LNCAP (cell line): Measurements from ENCODE around the gene COA5.

Experiments used
- CTCF ChIP-seq: fragments of 450-650 bp; IDR thresholded peaks from 2 replicates; pipeline ENCODE4 v1.5.1; 2017; ENCODE audit warnings: mild to moderate bottlenecking

Gene COA5

GRCh38 chr2:98552499-98553179 lies 55.7 kb downstream of the COA5 start:
- TF ChIP-seq CTCF = no peak

DNA sequence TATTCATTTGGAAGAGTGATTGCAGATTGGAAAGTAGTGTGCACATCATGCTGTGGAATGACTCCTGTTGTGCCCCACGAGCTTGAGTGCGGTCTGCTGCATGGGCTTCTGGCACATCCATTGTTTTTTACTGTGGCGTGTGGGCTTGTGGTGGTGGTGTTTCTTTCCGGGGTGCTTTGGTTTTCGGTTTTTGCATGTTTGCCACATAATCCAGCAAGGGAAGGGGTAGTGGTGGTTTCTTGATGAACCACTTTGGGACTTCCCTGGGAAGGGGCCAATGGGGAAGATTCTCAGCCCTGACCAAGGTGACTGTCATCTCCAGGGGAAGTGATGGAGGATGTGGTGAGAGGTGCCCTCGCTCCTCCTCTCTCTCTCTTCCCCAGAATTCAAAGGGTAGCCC lies 57.0 kb downstream of the COA5 start:
- no peak for TF ChIP-seq CTCF

DNA sequence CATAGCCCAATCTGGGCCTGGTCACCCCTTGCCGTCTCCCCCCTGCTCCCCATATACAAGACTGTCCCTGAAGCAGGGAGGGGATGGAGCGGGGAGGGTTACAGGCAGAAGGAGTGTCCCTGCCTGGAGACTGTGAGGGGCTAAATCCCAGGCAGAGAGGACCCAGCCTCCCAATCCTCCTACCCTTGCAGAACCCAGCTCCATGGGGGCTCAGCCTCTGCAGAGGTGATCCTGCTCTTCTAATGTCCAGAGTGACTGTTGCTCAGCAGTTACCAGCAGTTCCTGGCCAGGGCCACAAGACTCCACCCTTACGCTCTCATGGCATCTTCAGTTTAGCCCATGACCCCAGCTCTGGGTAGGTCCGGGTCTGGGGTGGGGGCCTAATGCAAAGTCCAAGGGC lies 58.1 kb downstream of the COA5 start:
- no peak for TF ChIP-seq CTCF
